Islet precursor cell (in vitro differentiated cells): Measurements from ENCODE around the gene NPTX2.

Experiments used
- DNase-seq: peaks from one replicate; pipeline ENCODE4 v3.0.0-alpha.2; 2018

Gene NPTX2

GRCh38 chr7:98619450-98620321, 2.6 kb downstream of the NPTX2 start:
- no peak for DNase-seq

- DNase-seq = no peak
Observed at GRCh38 chr7:98621573-98622482, 4.7 kb downstream of the NPTX2 start.

GRCh38 chr7:98622926-98623325, 5.8 kb downstream of the NPTX2 start:
- DNase-seq = no peak

- no peak for DNase-seq
Observed at GRCh38 chr7:98624846-98625420, 7.8 kb downstream of the NPTX2 start.

DNA sequence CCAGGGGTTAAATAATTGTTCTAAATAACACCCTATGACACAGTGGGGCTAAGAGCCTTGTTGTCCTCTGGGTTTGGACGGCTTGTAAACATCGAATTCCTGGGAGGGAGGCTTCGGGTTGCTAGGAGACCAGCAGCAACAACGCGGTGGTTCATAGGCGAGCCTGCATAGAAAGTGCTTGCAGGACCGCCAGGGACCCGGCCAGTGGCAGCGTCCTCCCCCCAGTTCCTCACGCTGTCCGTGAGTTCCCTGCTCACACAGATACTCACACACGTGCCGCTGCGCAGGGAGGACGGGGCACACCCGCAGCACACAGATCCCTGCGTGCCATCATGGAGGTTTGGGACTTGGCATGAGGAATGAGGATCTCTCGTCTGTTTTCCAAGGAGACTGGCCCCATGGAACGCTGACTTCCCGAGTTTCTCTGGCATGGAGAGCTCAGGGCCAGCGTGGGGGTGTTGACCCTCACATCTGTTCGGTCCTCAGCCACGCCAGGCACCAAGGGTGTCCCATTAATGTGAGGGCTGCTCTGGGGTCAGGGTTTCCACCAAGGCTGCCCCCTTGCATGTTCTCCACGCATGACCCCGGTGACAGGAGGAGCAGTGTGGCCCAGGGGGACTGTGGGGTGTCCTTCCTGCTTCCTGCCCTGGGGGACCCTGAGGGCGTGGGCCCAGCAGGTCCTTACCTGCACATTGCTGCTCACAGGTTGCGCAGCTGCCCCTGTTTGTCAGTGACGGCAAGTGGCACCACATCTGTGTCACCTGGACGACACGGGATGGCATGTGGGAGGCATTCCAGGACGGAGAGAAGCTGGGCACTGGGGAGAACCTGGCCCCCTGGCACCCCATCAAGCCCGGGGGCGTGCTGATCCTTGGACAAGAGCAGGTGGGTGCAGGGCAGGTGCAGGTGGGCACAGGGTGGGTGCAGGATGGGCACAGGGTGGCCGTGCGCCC, 9.7 kb downstream of the NPTX2 start:
- DNase-seq = no peak

DNA sequence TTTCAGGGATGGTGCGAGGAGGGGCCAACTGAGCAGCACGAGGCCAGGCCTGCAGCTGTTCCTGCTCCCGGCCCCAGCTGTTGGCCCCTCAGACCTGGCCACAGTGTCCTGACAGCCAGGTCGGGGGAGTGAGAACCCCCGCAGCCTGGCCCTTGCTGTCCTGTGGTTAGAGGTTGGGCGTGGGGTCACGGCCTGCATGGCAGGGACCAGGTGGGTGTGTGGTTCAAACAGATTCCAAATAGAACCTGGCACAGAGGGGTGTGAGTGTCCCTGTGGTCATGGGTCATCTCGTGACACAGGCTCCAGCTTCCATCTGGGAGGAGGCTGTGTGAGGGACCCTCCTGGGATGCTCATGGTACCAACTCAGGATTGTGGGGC, 10.3 kb downstream of the NPTX2 start:
- no peak for DNase-seq

- DNase-seq = no peak
Observed at GRCh38 chr7:98628418-98628817, 11.3 kb downstream of the NPTX2 start.

DNA sequence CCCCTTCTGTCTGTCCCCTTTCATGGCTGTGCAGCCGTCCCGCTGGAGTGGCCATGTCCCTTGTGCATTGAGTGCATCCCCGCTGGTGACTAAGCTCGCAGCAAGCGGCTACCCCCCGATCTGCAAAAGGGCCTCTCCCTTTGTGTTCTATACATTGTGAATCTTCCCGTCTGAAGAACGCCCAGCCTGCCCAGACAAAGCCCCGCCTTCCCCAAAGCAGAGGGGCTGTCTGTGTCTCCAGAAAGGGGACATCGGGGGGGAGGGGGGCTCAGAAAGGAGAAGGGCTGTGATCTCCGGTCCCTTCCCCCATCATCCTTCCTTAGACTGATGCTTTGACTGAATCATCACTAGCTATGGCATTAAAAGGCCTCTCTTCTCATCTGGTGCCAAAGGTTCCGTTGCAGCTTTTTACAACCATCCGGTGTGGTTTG, 11.9 kb downstream of the NPTX2 start:
- no peak for DNase-seq

GRCh38 chr7:98630149-98630548, 13.1 kb downstream of the NPTX2 start:
- no peak for DNase-seq

GRCh38 chr7:98630770-98631169, 13.7 kb downstream of the NPTX2 start:
- no peak for DNase-seq

DNA sequence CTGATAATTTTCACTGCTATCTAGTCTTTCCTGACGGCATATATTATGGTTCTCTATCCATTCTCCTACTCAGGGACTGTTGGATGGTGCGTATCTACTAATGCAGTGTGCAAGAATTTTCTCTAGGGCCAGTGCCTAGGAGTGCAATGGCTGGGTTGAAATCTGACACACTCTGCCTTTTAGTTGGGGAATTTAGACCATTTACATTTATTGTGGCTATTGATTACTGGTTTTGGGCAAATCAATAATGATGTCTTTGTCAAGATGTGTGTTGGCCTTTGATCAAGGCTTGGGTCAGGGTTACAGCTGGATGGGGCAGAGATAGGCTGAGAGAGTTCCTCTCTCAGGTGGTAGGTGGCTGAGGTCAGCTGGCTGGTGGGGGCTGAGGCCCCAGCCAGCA, 21.8 kb downstream of the NPTX2 start:
- no peak for DNase-seq

DNA sequence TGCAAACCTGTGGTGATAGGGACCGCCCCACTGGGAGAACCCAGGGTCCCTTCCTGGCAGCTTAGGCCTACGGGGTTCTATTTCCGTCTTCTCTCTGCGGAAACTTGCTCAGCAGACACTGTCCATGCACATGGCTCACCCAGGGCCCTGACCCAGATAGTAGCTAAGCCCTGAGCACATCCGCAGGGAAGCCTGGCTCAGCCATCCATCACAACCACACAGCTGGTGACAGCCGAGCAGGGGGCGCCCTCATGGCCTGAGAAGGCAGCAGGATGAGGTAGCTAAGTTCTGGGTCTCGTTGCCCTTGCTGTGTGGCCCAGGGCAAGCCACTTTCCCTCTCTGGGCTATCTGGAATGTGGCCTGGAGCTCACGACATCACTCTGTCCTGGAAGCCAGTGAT, 23.3 kb downstream of the NPTX2 start:
- DNase-seq = no peak

DNA sequence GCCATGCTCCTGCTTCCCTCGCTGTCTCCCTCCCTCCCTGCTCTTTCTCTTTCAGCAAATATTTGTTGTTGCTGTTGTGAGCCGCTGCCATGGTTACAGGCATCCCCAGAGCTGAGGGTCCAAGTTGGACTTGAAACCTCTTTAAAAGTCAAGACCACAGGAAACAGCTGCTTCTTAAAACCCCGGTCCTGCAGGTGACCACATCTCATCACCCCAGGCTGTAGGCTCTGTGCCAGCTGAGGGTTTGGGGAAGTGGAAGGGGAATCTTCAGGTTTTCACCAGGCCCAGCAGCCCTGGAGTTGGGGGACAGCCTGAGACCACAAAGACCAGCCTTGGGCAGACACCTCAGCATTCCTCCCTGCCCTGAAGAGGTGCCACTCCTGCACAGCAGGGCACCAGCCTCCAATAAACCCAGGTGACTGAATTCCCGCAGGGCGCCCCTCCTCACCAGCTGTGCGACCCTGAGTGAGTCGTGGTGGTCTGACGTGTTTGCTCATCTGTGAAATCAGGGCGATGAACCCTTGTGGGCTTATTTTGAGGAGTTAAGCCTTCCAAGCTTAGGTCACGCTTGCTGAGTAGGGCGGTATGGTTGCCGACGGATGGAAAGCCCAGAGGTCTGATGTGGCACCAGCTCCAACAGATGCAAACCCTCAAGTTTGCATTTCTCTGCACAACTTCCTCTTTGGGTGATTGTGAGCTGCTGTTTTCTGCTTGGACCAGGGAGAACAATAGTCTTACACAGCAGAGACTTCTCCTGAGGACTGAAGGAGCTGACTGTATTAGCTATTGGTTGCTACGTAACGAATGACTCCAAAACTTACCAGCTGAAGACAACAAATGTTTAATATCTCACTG, 24.8 kb downstream of the NPTX2 start:
- DNase-seq = no peak

GRCh38 chr7:98643236-98643985, 26.3 kb downstream of the NPTX2 start:
- DNase-seq = no peak

DNA sequence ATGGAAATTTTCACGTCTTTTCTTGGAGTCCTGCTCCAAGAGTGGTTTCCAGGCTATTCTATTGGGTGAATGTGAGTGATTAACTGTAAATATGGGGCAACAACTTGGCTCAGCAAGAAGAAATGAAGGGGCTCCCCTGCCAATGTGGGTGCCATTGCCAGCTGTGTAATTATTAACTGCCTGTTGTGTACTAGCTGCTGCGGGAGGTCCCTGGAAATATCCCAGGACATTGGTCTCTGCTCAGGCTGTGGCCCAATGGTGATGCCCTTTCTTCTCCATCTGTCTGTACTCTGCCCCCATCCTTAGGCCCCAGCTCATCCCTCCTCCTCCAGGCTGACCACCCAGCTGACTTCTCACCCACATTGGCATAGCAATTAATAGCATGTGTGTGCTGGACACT, 29.4 kb downstream of the NPTX2 start:
- no peak for DNase-seq

GRCh38 chr7:98647326-98647725, 30.2 kb downstream of the NPTX2 start:
- no peak for DNase-seq

- no peak for DNase-seq
Observed at GRCh38 chr7:98651760-98652159, 34.7 kb downstream of the NPTX2 start.

DNA sequence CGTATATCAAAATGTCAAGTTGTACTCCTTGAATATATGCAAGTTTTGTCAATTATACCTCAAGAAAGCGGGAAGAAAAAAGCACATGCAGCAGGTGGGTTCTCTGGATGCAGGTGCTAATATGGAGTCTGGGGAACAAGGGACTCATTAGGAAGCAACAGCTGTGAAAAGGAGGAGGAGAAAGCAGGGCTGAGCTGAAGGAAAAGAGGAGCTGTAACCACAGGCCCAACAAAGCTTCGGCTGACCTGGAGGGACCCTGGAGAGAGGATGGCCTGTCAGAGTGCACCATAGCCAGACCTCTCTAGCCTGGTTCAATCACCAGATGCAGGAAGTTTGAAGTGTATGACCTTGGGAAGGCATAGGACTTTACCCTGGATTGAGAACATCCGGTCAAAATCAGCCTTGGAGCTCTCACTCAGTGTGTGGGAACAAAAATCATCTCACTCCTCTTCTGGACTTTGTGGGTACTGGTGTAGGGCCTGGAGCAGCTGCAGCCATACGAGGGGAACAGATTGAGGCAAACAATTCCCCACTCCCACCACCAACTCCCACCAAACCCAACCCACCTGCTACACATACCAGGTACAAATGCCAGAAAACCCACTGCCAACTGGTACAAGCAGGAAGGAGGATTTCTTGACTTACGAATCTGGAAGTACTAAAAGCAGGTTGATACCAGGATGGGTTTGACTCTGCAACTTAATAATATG, 36.7 kb downstream of the NPTX2 start:
- no peak for DNase-seq

DNA sequence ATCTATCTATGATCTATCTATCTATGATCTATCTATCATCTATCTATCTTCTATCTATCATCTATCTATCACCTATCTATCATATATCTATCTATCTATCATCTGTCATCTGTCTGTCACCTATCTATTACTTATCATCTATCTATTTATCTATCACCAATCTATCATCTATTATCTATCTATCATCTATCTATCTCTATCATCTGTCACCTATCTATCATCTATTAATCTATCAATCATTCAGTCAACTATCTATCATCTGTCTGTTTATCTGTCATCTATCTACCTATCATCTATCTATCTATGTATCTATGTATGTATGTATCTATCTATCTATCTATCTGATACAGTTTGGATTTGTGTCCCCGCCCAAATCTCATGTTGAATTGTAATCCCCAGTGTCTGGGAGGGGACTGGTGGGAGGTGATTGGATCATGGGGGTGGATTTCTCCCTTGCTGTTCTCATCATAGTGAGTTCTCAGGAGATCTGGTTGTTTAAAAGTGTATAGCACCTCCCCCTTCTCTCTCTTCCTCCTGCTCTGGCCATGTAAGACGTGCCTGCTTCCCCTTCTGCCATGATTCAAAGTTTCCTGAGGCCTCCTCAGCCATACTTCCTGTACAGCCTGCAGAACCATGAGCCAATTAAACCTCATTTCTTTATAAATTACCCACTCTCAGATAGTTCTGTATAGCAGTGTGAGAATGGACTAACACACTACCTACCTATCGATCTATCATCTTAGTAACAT, 37.6 kb downstream of the NPTX2 start:
- no peak for DNase-seq
